Measurements from ENCODE around the gene BCR. TPM values are rescaled to one million over a fixed set of nuclear protein-coding genes. Genes with fewer than 3 reads are reported as not detected.

Gene BCR
- 75.9 and 123 TPM in 2 replicates for total RNA-seq

GRCh38 chr22:23180301-23180892 is at the start of gene BCR:
Gene BCR (plus strand): TSS chr22:23180509. CDS start chr22:23180961, 452 bp downstream.

GRCh38 chr22:23144932-23145877 is 35.1 kb upstream of the BCR start, which contains the start of gene RAB36:
Gene RAB36 (plus strand): TSS chr22:23145477. CDS start chr22:23146617, 1,140 bp downstream.

Other genes with a start within 250 kb of the BCR start
- gene GNAZ, start 110.0 kb upstream of the BCR start, total RNA-seq: 0.48 TPM in 1 of 2 replicates, not detected in the other
- gene RSPH14, start 38.5 kb upstream of the BCR start, total RNA-seq: 0.21 TPM in 1 of 2 replicates, not detected in the other
- gene RAB36, start 35.0 kb upstream of the BCR start, total RNA-seq: 0.64 and 2.7 TPM in 2 replicates